Activated CD4-positive, alpha-beta T cell treated with anti-CD3 and anti-CD28 coated beads, Interleukin-2, Interleukin-6, amounts not matched to agents 100 ng/mL and 50 ng/mL, durations not matched to agents 16 hours and 8 hours (primary cell): Measurements from ENCODE around the gene CBFA2T2.

ENCODE experiments used
- DNase-seq: peaks from one replicate; pipeline ENCODE4 v3.0.0-alpha.2; 2020

The CBFA2T2 gene

DNA sequence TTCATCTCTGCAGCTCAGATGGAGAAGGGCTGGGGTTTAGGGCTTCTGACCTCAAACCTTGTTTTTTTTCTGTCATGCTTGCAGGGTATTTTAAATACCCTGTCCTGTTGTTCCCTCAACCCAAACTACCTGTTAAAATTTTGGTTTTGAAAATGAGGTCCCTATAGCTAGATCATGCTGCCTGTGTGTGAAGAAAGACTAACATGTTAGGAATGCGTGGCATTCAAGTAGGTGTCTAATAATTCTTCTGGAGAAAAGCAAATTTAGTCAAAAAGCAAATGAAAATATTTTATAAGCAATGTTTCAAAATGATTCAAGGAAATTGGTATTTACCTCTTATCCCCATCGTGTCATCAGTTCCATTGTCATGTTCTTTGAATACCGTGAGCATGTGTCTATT is 95.1 kb downstream of the CBFA2T2 start:
- DNase-seq: no peak

DNA sequence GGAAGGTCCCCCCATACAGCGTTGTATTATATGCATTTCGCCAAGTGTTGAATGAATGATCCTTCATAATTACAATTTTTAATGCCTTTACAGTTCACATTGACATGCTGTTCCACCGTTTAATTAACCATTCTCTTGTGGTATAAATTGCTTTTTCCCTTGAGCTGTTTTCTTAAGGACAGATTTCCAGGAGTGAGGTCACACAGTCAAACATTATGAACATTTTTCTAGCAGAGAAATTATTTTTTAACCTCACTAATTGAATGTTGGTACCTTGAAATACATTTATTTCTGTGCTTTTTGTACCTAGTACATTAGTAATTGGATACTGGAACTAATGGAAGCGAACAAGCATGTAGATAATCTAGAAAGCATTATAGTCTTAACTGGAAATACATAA is 95.5 kb downstream of the CBFA2T2 start:
- DNase-seq: no peak

DNA sequence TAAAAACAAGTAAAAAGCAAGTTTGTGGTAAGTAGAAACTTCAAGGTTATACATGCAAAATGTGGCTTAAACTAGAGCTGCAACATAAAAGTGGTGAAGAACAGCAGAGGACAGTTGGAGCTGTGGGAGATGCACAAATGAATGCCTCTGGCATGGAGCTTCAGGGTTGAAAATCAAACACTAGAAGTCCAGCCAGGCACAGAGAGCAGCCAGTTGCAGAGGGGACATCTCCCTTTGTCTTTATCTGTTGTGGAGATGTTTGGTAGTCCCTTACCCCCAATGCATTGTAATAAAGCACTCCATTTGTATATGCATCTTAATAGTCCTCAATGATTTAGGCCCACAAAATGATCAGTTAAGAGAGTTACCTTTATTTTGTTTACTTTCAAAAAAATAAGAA is 99.2 kb downstream of the CBFA2T2 start:
- DNase-seq: no peak

DNA sequence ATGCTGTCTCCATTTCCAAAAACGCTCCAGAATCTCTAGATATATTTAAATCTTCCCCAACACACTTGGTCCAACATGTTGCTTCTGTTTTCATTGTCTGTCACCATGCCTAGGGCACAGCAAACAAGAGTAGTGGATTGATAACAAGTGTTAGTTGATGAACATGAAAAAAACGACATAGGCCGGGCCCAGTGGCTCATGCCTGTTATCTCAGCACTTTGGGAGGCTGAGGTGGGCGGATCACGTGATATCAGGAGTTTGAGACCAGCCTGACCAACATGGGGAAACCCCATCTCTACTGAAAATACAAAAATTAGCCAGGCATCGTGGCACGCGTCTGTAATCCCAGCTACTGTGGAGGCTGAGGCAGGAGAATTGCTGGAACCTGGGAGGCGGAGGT is 102.0 kb downstream of the CBFA2T2 start:
- DNase-seq: peak; percentile 75

DNA sequence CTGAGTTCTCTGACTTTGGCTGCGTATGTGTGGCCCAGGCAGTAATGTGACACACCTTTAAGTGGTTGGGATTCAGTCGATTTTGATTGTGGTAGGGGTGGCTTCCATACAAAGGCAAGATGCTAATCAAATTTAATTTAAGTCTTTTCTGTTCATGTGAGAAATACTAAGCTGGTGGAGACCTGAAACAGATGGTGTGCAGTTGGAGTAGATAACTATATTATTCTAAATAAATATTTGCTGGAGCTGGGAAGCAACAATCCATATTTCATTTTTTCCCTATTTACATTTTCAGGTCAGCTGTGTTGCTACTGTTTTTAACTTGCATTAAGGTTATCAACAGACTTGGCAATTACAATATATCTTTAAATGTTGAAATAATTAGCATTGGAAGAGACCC is 104.8 kb downstream of the CBFA2T2 start:
- DNase-seq: no peak

DNA sequence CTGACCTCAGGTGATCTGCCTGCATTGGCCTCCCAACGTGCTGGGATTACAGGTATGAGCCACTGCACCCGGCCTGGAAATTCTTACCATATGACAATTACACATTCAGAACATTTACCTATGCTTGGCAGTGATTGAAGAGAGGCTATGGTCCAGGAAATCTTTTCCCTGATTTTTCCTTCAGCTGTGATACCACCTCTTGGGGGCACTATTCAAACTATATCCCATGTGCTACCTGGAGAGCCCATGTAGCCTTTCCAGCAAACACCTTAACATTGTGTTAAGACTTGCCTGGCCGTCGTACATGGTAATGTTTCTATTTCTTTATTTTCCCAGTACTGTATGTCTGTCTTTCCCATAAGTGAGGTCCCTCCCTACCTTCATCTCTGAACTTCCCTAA is 110.5 kb downstream of the CBFA2T2 start:
- DNase-seq: no peak

DNA sequence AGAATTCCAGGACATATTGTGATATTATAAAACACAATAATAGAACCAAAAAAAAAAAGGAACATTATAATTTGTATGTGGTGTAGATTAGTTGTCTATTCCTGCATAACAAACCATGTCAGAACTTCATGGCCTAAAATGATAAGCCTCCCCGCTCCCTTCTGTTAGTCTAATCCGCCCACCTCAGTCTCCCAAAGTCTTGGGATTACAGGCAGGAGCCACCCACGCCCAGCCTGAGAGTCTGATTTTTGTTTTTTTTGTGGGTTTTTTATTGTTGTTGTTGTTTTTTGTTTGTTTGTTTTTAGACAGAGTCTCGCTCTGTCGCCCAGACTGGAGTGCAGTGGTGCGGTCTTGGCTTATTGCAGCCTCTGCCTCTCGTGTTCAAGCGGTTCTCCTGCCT is 111.1 kb downstream of the CBFA2T2 start:
- no peak for DNase-seq

DNA sequence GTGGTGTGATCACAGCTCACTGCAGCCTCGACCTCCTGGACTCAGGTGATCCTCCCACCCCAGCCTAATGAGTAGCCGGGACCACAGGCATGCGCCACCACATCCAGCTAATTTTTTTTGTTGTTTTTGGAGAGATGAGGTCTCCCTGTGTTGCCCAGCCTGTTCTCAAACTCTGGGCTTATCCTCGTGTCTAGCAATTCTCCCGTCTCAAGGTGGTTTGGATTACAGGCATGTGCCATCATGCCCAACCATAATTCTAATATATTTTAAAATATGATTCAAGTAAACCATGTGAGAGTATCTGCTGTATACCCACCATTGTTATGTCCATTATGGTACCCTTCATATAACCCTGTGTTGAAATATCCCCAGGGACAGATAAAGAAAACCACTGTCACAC is 112.0 kb downstream of the CBFA2T2 start:
- DNase-seq: no peak

DNA sequence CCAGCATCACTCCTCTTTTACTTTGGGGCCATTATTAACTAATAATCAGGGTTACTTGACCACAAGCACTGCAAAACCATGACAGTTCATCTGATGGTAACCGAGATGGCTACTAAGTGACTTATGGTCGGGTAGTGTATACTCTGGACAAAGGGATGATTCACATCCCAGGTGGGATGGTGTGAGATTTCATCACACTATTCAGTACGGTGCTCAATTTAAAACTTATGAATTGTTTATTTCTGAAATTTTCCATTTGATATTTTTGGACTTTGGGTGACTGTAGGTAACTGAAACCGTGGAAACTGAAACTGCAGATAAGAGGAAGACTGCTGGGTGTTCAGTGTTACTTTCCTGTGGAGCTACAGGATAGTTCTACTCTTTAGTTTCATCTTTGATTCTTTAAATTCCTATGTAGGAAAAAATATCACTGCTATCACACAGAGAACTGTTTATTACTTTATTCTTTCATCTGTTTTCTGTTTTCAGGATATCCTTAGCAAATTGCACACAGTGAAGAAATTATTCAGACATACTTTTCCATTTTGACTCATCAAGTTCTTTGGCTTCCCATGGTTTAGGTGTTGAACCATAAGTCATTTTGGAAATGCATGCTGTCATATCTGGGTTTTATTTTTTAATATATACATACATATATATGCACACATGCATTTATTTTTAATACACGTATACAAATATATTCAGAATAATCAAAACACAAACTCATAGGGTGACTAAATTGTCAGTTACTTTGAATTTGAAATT is 113.1 kb downstream of the CBFA2T2 start:
- peak; percentile 46 for DNase-seq

DNA sequence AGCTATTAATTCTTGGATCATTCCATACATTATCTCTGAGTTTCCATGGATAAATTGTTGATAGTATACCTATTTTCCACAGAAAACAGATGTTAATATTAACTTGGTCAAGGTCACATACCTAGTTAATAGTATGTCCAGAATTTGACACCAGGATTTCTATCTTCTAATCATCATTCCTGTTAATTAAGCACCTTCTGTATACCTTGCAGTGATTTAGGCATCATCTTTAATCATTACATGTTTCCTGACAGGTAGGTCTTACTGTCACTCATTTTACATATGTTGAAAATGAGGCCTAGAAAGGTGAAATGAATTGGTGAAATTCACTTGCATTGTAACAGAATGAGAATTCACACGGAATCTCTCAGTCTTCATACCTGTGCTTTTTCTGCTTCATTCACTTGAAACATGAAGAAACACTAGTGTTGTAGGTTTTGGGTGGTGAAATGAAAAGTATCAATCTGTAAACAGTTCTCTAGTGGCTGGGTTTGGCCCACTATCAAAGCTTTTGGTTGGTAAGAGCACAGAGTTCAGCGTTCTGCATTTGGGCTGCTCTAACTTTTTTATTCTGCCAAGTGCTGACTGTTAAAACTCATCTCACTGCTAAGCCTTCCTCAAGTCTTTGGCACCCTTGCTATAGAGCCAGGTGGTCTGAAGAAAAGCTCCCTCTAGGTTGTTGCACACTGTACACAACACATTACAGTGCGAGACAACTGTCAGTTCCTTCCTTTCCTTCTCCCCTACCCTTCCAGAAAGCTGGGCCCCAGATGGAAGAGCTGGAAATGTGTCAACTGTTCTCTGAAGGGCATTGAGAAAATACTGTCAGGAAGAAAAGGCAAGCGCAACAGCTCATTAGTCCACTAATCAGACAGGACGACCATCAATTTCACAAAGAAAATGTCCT is 114.4 kb downstream of the CBFA2T2 start:
- no peak for DNase-seq

DNA sequence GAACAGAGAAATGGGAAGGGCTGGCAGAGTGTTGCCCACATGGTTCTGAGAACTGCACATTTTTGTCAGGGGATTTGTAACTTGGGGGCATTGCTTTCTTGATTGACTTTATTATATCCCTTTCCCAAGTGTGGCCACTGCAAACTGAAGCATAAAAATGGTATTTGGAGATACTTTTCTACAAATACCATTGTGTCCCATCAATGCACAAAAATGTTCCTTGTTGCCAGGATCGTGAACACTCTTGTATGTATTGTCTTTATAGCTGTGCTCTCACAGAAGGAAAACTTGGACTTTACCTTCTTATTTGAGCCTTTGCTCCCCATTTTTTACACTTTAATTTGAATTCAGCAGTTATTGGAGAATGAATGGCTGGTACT is 115.1 kb downstream of the CBFA2T2 start:
- no peak for DNase-seq

DNA sequence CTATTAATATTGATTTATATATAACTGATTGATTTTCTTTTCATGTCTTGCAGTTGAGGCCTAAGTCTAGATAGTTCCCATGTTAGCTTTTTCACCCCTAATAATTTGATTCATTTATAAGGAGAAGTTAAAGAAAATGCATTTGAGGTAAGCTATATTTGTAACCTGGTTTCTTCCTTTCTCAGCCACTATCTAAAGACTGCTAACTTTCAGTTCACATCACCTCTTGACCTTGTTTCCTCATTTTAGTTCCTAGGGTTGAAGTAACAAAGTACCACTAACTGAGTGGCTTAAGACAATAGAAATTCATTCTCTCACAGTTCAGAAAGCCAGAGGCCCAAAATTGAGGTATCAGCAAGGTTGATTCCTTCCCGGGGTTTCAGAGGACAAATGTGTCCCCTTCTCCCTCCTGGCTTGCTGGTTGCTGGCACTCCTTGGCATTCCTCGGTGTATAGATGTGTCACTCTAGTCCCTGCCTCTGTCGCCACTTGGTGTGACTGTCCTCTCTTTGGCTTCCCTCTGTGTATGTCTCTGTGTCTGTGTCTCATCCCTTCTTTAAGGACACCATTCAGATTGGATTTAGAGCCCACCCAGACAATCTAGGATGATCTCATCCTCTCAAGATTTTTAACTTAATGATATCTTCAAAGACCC is 116.3 kb downstream of the CBFA2T2 start:
- DNase-seq: peak; percentile 8

DNA sequence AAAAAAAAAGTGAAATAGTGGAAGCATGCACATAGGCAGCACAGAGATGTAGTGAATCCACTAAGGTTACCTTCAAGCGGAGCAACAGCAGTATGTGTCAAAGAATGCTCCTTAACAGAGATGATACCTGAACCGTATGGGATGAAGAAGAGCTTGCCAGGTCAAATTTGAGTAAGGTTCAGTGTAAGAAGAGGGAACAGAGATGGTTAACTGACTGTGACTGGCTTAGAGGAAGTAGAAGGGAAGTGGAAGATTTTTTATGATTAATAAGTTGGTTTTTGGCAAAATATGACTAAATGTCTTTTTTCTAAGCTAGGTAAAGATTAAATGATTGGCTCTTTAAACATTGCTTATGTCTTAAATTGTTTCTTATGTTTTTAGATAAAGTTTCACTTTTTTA is 119.6 kb downstream of the CBFA2T2 start:
- no peak for DNase-seq

DNA sequence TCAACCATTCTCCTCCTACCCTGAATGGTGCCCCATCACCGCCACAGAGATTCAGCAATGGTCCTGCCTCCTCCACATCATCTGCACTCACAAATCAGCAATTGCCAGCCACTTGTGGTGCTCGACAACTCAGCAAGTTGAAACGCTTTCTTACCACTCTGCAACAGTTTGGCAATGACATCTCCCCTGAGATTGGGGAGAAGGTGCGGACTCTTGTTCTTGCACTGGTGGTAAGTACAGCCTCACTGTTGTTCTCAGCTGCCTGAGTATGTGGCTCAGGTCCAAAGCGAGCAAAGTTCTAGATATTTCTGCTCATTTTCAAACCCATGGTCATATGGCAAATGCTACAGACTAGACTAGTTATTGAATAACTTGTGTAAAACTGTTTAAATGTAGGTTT is 121.2 kb downstream of the CBFA2T2 start:
- DNase-seq: no peak

DNA sequence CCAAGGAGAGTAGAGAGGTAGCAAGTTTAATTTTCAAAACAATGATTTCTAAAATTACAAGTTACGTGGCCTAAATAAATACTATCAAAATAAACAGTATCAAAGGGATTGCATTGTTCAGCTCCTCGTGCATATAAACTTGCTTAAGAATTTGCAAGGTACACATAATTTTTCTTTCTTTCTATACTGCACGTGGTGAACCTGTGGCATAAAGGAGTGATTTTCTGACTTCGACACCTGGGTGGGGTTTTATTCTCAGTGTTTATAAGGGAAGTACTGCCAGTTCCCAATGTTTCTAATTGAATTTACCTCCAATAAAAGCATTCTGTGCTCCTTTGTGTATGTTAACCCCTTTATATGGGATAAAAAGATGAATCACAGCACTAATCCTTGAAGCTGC is 122.1 kb downstream of the CBFA2T2 start:
- DNase-seq: no peak

DNA sequence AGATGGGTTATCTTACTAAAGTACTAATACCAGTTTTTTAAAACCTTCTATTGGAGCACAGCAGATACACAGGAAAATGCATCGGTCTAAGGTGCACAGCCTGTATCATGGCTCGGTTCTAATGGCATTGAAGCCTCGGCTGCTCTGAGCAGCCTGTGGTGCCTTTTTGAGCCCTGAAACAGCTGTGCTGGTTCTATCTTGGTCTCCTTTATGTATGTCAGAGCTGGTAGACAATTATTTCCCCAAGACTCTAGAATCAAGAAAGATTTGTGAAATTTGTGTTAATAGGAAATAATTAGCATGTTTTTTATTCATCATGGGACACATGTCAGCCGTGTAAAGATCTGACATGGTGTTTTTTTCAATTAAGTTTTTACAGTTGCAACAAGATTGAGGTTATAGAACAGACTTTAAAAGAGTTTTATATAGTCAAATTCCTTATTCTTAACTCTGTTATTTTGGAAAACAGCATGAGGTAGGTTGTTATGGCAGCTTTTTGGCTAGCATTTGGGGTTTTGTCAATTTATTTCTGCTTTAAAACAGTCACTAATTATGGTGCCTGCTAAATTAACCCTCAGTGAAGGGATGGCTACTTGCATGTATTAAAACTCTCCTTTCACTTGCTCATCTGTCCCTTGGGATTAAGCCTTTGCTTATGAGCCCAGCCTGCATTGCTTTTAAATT is 132.0 kb downstream of the CBFA2T2 start:
- DNase-seq: no peak

DNA sequence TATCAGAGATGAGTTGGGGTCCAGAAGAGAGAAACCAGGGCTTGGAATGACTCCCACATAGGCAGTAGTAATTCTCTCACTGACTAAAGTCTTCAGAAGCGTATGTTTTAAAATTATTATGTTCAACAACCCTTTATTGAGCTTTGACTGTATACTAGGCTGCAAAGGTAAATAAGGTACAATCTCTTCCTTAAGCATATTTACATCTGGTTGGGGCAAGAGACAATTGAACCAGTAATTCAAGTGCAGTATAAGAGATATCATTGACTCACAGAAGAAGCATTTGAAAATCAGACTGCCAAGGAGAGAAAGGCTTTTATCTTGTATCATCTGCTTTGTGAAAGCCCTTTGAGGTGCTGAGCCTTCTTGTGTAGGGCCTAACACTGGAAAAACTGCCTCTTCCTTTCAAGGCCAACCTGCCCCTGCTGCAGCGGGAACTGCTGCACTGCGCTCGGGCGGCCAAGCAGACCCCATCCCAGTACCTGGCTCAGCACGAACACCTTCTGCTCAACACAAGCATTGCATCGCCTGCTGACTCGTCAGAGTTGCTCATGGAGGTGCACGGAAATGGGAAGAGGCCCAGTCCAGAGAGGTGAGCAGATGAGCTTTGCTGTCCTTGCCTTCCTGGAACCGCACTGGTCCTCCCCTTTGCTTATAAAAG is 132.9 kb downstream of the CBFA2T2 start:
- DNase-seq: no peak

DNA sequence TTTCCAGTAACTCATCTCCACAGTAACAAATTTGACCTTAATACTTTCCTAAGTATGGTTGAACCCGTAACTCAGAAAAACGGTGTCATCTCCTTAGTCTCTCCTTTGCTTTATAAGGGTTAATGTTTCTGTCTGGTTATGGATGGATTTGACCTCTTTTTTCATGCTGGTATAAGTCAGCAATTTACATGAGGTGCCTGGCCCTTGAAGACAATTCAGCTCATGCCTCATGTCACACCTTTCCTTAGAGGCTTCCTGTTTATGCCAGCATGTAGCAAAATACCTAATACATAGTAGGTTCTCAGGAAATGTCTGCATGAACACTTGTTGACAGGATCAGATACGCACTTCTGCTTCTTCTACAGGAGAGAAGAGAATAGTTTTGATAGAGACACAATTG is 134.5 kb downstream of the CBFA2T2 start:
- no peak for DNase-seq

DNA sequence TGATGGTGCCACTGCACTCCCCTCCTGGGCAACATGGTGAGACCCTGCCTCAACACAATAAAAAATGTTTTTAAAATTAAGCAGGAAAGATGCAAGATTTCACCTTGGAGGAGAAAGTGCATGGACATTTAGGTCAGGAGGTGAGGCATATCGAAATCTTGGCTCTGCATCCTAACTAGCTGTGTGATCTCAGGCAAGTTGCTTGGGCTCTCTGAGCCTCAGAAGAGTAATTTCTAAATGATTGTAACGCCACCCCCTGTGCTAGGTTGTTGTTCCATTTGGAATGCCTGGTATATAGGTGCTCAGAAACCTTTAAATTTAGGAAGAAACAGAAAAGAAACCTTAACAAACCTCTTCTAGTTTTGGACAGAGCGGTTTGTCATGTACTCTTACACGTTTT is 136.3 kb downstream of the CBFA2T2 start:
- no peak for DNase-seq

DNA sequence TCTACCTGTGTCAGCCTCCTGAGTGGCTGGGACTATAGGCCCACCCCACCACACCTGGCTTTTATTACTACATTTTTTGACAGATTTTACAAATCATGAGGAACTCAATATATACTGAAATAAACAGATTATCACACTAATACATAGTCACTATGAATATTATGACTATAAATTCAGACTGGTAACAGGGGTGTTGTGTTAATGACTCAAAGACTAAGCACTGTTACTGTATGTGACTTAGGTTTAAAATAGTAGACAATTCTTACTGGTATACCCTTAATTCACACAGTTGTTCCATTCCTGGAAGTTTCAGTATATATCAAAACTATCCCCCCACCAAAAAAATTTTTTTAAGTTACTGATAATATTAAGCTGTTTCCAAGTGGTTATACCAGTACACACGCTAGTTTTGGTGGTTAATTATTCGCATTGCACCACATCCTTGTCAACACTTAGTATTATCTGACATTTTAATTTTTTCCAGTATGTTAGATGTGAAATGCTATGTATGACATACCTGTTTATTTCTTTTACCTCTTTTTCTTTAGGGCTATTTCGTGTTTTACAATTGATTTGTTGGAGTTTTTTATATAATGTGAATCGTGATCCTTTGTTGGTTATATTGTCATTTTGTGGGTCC is 137.8 kb downstream of the CBFA2T2 start:
- DNase-seq: no peak

DNA sequence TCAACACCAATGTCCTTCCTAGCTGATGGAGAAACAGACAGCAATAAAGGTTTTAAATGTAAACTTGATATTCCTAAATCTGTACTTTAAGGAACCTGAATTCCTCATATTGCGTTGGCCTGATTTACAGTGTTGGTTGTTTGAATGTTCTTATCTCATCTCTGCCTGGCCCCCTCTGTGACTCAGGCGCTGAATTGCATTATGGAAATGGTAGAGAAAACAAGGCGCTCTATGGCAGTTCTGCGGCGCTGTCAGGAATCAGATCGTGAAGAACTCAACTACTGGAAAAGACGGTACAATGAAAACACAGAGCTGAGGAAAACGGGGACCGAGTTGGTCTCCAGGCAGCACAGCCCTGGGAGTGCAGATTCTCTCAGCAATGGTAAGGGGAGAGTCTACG is 139.6 kb downstream of the CBFA2T2 start:
- no peak for DNase-seq

DNA sequence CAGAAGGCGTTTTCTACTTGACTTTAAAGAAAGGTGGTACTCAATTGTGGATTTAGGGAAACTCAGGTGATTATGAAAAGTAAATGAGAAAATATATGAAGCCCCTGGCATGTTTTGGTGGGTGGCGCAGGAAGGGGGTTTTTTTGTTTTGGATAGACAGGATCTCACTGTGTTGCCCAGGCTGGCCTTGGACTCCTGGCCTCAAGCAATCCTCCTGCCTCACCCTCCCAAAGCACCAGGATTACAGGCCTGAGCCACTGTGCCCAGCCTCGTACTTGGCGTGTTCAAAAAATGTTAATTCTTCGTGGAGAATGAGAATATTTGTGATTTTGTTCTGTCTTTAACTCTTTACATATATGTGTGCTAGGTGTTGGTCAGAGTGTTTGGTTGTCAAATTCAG is 140.1 kb downstream of the CBFA2T2 start:
- no peak for DNase-seq
